Type B pancreatic cell (in vitro differentiated cells): ENCODE measurements around the gene TFIP11. TPM values are rescaled to one million over a fixed set of nuclear protein-coding genes. Genes with fewer than 3 reads are reported as not detected.

ENCODE experiments used
- DNase-seq: peaks from one replicate; pipeline ENCODE4 v3.0.0; 2021; ENCODE audit warnings: mixed read lengths; ENCODE audit not compliant: unreplicated experiment; ENCODE audit errors: extremely low spot score
- H3K27ac Mint-ChIP-seq: 2 replicates; pipeline ENCODE4 v1.8.0; 2021; ENCODE audit warnings: mild to moderate bottlenecking, mixed read lengths
- H3K27me3 Mint-ChIP-seq: 2 replicates; pipeline ENCODE4 v1.8.0; 2021; ENCODE audit warnings: mixed read lengths
- H3K36me3 Mint-ChIP-seq: 2 replicates; pipeline ENCODE4 v1.8.0; 2021; ENCODE audit warnings: mixed read lengths
- H3K4me1 Mint-ChIP-seq: one replicate; pipeline ENCODE4 v1.8.0; 2021; ENCODE audit warnings: mixed read lengths; ENCODE audit not compliant: unreplicated experiment
- H3K4me3 Mint-ChIP-seq: 2 replicates; pipeline ENCODE4 v1.8.0; 2021; ENCODE audit warnings: mild to moderate bottlenecking, mixed read lengths
- H3K9me3 Mint-ChIP-seq: 2 replicates; pipeline ENCODE4 v1.8.0; 2021; ENCODE audit warnings: mixed read lengths
- CTCF ChIP-seq: fragments of 200-600 bp; sonication (generic); conservative IDR thresholded peaks from 2 replicates; pipeline ENCODE4 v1.5.0; 2021; ENCODE audit warnings: antibody characterized with exemption, mild to moderate bottlenecking
- total RNA-seq: library from RNA; stranded (reverse); gene quantifications from 2 replicates; pipeline ENCODE4 v1.2.1, GENCODE V29; 2021; ENCODE audit warnings: low replicate concordance

TFIP11 gene
- total RNA-seq, 1 donor from 2014 or later, result 32.7 TPM

GRCh38 chr22:26485806-26486390 lies 26.4 kb downstream of the TFIP11 start:
- no peaks in the 10 kb centered on the region for H3K9me3 Mint-ChIP-seq
- H3K27ac Mint-ChIP-seq, result peak overlapping the region; percentile 96
- peak overlapping the region; percentile 97 for H3K4me3 Mint-ChIP-seq
- TF ChIP-seq CTCF, result no peak
- H3K27me3 Mint-ChIP-seq, result no peaks in the 10 kb centered on the region
- peaks cover 9% of the 10 kb centered on the region for H3K36me3 Mint-ChIP-seq
- H3K4me1 Mint-ChIP-seq, result peaks cover 32% of the 10 kb centered on the region
- DNase-seq, result no peak

- Mint-ChIP-seq H3K4me1 (peaks cover 32% of the 10 kb centered on the region), H3K4me3 (peak overlapping the region; percentile 97), H3K27ac (peak overlapping the region; percentile 96), H3K9me3 (no peaks in the 10 kb centered on the region), H3K27me3 (no peaks in the 10 kb centered on the region), H3K36me3 (peaks cover 6% of the 10 kb centered on the region)
- no peak for DNase-seq
- no peak for TF ChIP-seq CTCF
Measured at GRCh38 chr22:26485013-26485412, 27.3 kb downstream of the TFIP11 start.

- H3K36me3 Mint-ChIP-seq, result peaks cover 6% of the 10 kb centered on the region
- H3K27ac Mint-ChIP-seq, result peak overlapping the region; percentile 96
- peak overlapping the region; percentile 97 for H3K4me3 Mint-ChIP-seq
- H3K27me3 Mint-ChIP-seq, result no peaks in the 10 kb centered on the region
- no peak for TF ChIP-seq CTCF
- peaks cover 39% of the 10 kb centered on the region for H3K4me1 Mint-ChIP-seq
- DNase-seq, result no peak
- no peaks in the 10 kb centered on the region for H3K9me3 Mint-ChIP-seq
Measured at GRCh38 chr22:26484360-26484706, 27.9 kb downstream of the TFIP11 start.

DNA sequence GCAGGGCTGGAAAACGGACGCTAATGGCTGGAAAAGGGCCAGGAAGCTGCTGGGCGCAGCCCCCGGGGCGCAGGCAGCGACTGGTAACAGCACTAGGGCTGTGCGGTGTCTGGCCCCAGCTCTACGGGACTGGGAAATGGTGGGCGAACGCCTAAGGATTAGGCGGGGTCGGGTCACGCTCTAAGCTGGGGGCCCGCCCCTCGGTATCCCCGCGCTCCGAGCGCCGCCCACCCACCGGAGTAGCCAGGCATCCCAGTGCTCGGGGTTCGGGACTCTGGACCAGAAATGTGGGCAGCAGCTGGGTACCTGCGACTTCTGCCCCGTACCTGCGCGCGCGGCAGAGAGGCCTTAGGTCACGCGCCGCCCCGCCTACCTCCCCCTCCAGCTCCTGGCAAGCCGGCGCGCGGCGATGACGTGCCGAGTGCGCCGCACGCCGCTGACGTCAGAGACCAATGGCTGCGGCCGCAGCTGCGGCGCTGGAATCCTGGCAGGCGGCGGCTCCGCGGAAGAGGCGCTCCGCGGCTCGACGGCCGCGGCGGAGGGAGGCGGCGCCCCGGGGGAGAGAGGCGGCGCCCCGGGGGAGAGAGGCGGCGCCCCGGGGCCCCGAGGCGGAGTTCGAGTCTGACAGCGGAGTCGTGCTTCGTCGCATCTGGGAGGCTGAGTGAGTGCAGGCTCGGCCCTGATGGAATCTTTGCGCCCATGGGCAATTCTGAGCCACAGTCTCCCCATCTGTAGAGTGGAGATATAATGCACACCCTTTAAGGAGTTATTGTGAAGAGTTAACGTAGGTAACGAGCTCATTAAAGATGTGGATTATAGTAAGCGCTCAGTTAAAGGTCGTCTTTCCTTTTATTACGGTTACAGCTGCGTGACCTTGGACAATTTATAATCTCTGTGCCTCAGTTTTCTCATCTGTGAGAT lies 28.6 kb downstream of the TFIP11 start, which contains the start of the genes HPS4 and SRRD:
Gene HPS4 (minus strand): TSS at position 345 of the 921 bp plus-strand sequence. CDS start 2,021 bp downstream, outside the sequence.
Gene SRRD (plus strand): TSS at position 439 of the 921 bp plus-strand sequence. CDS start 14 bp downstream, at position 453.
- H3K27me3 Mint-ChIP-seq, result no peaks in the 10 kb centered on the region

GRCh38 chr22:26483043-26483438 lies 29.2 kb downstream of the TFIP11 start:
- peaks cover 44% of the 10 kb centered on the region for H3K4me1 Mint-ChIP-seq
- no peaks in the 10 kb centered on the region for H3K9me3 Mint-ChIP-seq
- no peak for TF ChIP-seq CTCF
- no peaks in the 10 kb centered on the region for H3K27me3 Mint-ChIP-seq
- peaks cover 6% of the 10 kb centered on the region for H3K36me3 Mint-ChIP-seq
- DNase-seq, result no peak
- peak overlapping the region; percentile 96 for H3K27ac Mint-ChIP-seq
- H3K4me3 Mint-ChIP-seq, result peak overlapping the region; percentile 97

More for the DNA sequence above, 28.6 kb downstream of the TFIP11 start, which contains the start of the genes HPS4 and SRRD:
- peaks cover 6% of the 10 kb centered on the region for H3K36me3 Mint-ChIP-seq
- H3K9me3 Mint-ChIP-seq, result no peaks in the 10 kb centered on the region
- H3K4me1 Mint-ChIP-seq, result peaks cover 44% of the 10 kb centered on the region
- peak within 1 kb of the TSS; percentile 97 for H3K4me3 Mint-ChIP-seq
- TF ChIP-seq CTCF, result no peak
- peak within 1 kb of the TSS; percentile 96 for H3K27ac Mint-ChIP-seq
- DNase-seq, result peak; percentile 94
